H9 (cell line): ENCODE data around the gene CLEC10A. TPM values are rescaled to one million over a fixed set of nuclear protein-coding genes. Genes with fewer than 3 reads are reported as not detected.

ENCODE experiments used
- DNase-seq: peaks from one replicate; pipeline ENCODE4 v3.0.0-alpha.2; 2017
- H2AFZ ChIP-seq: one replicate; pipeline ENCODE4 v1.6.1; 2013; ENCODE audit warnings: mild to moderate bottlenecking, low read length, control low read depth, moderate library complexity
- H2AK5ac ChIP-seq: 2 replicates; pipeline ENCODE4 v1.6.1; 2013; ENCODE audit warnings: low read length, control low read depth, mixed read lengths; ENCODE audit not compliant: insufficient read length
- H2BK120ac ChIP-seq: one replicate; pipeline ENCODE4 v1.6.1; 2013; ENCODE audit warnings: low read depth, mild to moderate bottlenecking, low read length, control low read depth, inconsistent platforms; ENCODE audit not compliant: poor library complexity, severe bottlenecking
- H2BK12ac ChIP-seq: 2 replicates; pipeline ENCODE4 v1.6.1; 2013; ENCODE audit warnings: low read length, control low read depth, mixed read lengths, low read depth; ENCODE audit not compliant: insufficient read length
- H2BK15ac ChIP-seq: 2 replicates; pipeline ENCODE4 v1.6.1; 2013; ENCODE audit warnings: low read depth, low read length, control low read depth
- H2BK20ac ChIP-seq: one replicate; pipeline ENCODE4 v1.6.1; 2013; ENCODE audit warnings: low read depth, mild to moderate bottlenecking, low read length, control low read depth, inconsistent platforms; ENCODE audit not compliant: poor library complexity, severe bottlenecking
- H2BK5ac ChIP-seq: 2 replicates; pipeline ENCODE4 v1.6.1; 2013; ENCODE audit warnings: low read length, control low read depth, mixed read lengths; ENCODE audit not compliant: insufficient read length
- H3K14ac ChIP-seq: 2 replicates; pipeline ENCODE4 v1.6.1; 2013; ENCODE audit warnings: low read length, control low read depth; ENCODE audit not compliant: insufficient read depth
- H3K18ac ChIP-seq: 2 replicates; pipeline ENCODE4 v1.6.1; 2013; ENCODE audit warnings: low read depth, mild to moderate bottlenecking, mixed read lengths, low read length, control low read depth; ENCODE audit not compliant: insufficient read length
- H3K23ac ChIP-seq: 2 replicates; pipeline ENCODE4 v1.6.1; 2013; ENCODE audit warnings: low read length, control low read depth, mixed read lengths, low read depth; ENCODE audit not compliant: insufficient read length
- H3K23me2 ChIP-seq: 2 replicates; pipeline ENCODE4 v1.6.1; 2013; ENCODE audit warnings: low read depth, mild to moderate bottlenecking, mixed read lengths, low read length, control low read depth; ENCODE audit not compliant: insufficient read length, poor library complexity, severe bottlenecking
- H3K27ac ChIP-seq: 2 replicates; pipeline ENCODE4 v1.5.1; 2013; ENCODE audit warnings: low read length, control low read depth, mixed read lengths, low read depth; ENCODE audit not compliant: insufficient read length
- H3K27me3 ChIP-seq: 2 replicates; pipeline ENCODE4 v1.6.1; 2013; ENCODE audit warnings: low read length, control low read depth, inconsistent platforms; ENCODE audit not compliant: insufficient read depth
- H3K4ac ChIP-seq: 2 replicates; pipeline ENCODE4 v1.6.1; 2013; ENCODE audit warnings: low read depth, mild to moderate bottlenecking, control low read depth, inconsistent platforms, low read length, moderate library complexity
- H3K4me1 ChIP-seq: 2 replicates; pipeline ENCODE4 v1.6.1; 2013; ENCODE audit warnings: low read length, control low read depth, inconsistent platforms; ENCODE audit not compliant: insufficient read depth
- H3K4me2 ChIP-seq: 2 replicates; pipeline ENCODE4 v1.6.1; 2013; ENCODE audit warnings: low read length, control low read depth, mixed read lengths; ENCODE audit not compliant: insufficient read length, insufficient read depth
- H3K56ac ChIP-seq: 2 replicates; pipeline ENCODE4 v1.6.1; 2013; ENCODE audit warnings: low read depth, mild to moderate bottlenecking, mixed read lengths, low read length, control low read depth; ENCODE audit not compliant: insufficient read length
- H3K79me1 ChIP-seq: 2 replicates; pipeline ENCODE4 v1.6.1; 2013; ENCODE audit warnings: low read depth, mild to moderate bottlenecking, moderate library complexity, low read length, control low read depth, inconsistent platforms; ENCODE audit not compliant: insufficient read depth, poor library complexity, severe bottlenecking
- H3K79me2 ChIP-seq: 2 replicates; pipeline ENCODE4 v1.6.1; 2013; ENCODE audit warnings: low read length, control low read depth, inconsistent platforms; ENCODE audit not compliant: insufficient read depth
- H3K9ac ChIP-seq: 2 replicates; pipeline ENCODE4 v1.6.1; 2013; ENCODE audit warnings: low read length, control low read depth, mixed read lengths; ENCODE audit not compliant: insufficient read length; ENCODE audit errors: extremely low read depth
- H3K9me3 ChIP-seq: one replicate; pipeline ENCODE4 v1.6.1; 2013; ENCODE audit warnings: low read depth, low read length, inconsistent platforms; ENCODE audit not compliant: control insufficient read depth
- H3T11ph ChIP-seq: one replicate; pipeline ENCODE4 v1.6.1; 2013; ENCODE audit warnings: mild to moderate bottlenecking, low read length, control low read depth, inconsistent platforms
- H4K20me1 ChIP-seq: one replicate; pipeline ENCODE4 v1.6.1; 2013; ENCODE audit not compliant: control insufficient read depth, insufficient read length, insufficient read depth
- H4K5ac ChIP-seq: 2 replicates; pipeline ENCODE4 v1.6.1; 2013; ENCODE audit warnings: low read depth, mild to moderate bottlenecking, mixed read lengths, low read length, control low read depth; ENCODE audit not compliant: insufficient read length
- H4K8ac ChIP-seq: replicated peaks from 2 replicates; pipeline ENCODE4 v1.6.1; 2013; ENCODE audit warnings: low read length, control low read depth, mixed read lengths, low read depth; ENCODE audit not compliant: insufficient read length
- H4K91ac ChIP-seq: 2 replicates; pipeline ENCODE4 v1.6.1; 2013; ENCODE audit warnings: low read depth, mild to moderate bottlenecking, moderate library complexity, mixed read lengths, low read length, control low read depth; ENCODE audit not compliant: insufficient read length
- H3K27ac Mint-ChIP-seq, 3 experiments: 2 replicates in 2 of 3; 3 replicates in 1 of 3; pipeline ENCODE4 v1.8.0; 2020 to 2021; ENCODE audit warnings: mixed read lengths in 3 of 3, mild to moderate bottlenecking in 1 of 3, moderate library complexity in 1 of 3
- H3K27me3 Mint-ChIP-seq: 2 replicates; pipeline ENCODE4 v1.8.0; 2021; ENCODE audit warnings: low read depth, mild to moderate bottlenecking, moderate library complexity, mixed read lengths
- H3K36me3 Mint-ChIP-seq, 3 experiments: 2 replicates in 2 of 3; 3 replicates in 1 of 3; pipeline ENCODE4 v1.8.0; 2020 to 2021; ENCODE audit warnings: low read depth in 3 of 3, mixed read lengths in 3 of 3; ENCODE audit not compliant: insufficient read depth in 1 of 3
- H3K4me1 Mint-ChIP-seq, 2 experiments: 2 replicates each; pipeline ENCODE4 v1.8.0; 2020; ENCODE audit warnings: mixed read lengths in 2 of 2
- H3K4me3 Mint-ChIP-seq, 2 experiments: 2 replicates in 1 of 2; 3 replicates in 1 of 2; pipeline ENCODE4 v1.8.0; 2020 to 2021; ENCODE audit warnings: mild to moderate bottlenecking in 2 of 2, mixed read lengths in 2 of 2, moderate library complexity in 1 of 2
- H3K9me3 Mint-ChIP-seq, 2 experiments: 2 replicates in 1 of 2; 3 replicates in 1 of 2; pipeline ENCODE4 v1.8.0; 2020; ENCODE audit warnings: mild to moderate bottlenecking in 2 of 2, mixed read lengths in 2 of 2, moderate library complexity in 1 of 2
- CTCF ChIP-seq: fragments of 200-600 bp; sonication (generic); conservative IDR thresholded peaks from 3 replicates; pipeline ENCODE4 v1.8.0; 2021; ENCODE audit warnings: antibody characterized with exemption, mild to moderate bottlenecking
- WGBS: extraction: QIAGEN DNeasy Blood & Tissue Kit; methylation state at CpG from one replicate; pipeline ENCODE4 v1.1.7; 2013; ENCODE audit warnings: missing lambda C conversion rate, low lambda C conversion rate, mixed read lengths; ENCODE audit not compliant: insufficient read length; ENCODE audit errors: extremely low coverage; 5-methylcytosine and 5-hydroxymethylcytosine counted together
- total RNA-seq: library from RNA; stranded (reverse); gene quantifications from 2 replicates; pipeline ENCODE4 v1.2.1, GENCODE V29; 2021

CLEC10A gene
- total RNA-seq, 1 experiment from 2014 or later = not detected

- Histone ChIP-seq H4K91ac (no peak overlapping the region), H3K4ac (no peak overlapping the region), H3K23ac (no peak overlapping the region), H3K14ac (no peak overlapping the region), H2BK12ac (no peak overlapping the region), H3K56ac (no peak overlapping the region), H3K9me3 (no peaks in the 10 kb centered on the region), H3K23me2 (no peaks in the 10 kb centered on the region), H2BK20ac (no peak overlapping the region), H3K9ac (no peak overlapping the region), H3K18ac (no peak overlapping the region), H2AFZ (no peak overlapping the region), H3K27me3 (no peaks in the 10 kb centered on the region; the same call in 1 of the 2 replicates), H4K5ac (no peak overlapping the region), H4K20me1 (no peaks in the 10 kb centered on the region), H4K8ac (no peak overlapping the region), H3K4me2 (no peak overlapping the region), H2BK15ac (no peak overlapping the region), H3K4me1 (no peaks in the 10 kb centered on the region; the same call in 1 of the 2 replicates), H2BK120ac (no peak overlapping the region), H2BK5ac (no peak overlapping the region), H2AK5ac (no peak overlapping the region), H3K79me2 (no peaks in the 10 kb centered on the region), H3K27ac (no peak overlapping the region), H3K79me1 (no peaks in the 10 kb centered on the region), H3T11ph (no peak overlapping the region)
- no peaks in the 10 kb centered on the region; the same call in 1 of the 2 replicates for H3K27me3 Mint-ChIP-seq
- peaks cover 0 to 2% (median 0%) of the 10 kb centered on the region in 3 experiments; a peak in 1 of 7 replicates for H3K36me3 Mint-ChIP-seq
- peaks cover 12% of the 10 kb centered on the region in 2 experiments; a peak in 3 of 4 replicates for H3K4me1 Mint-ChIP-seq
- no CpG with 5 or more reads among the region's 9 CpGs for WGBS
- no peak for TF ChIP-seq CTCF
- no peak overlapping the region for H3K4me3 Mint-ChIP-seq
- DNase-seq = no peak
- no peak overlapping the region for H3K27ac Mint-ChIP-seq
- H3K9me3 Mint-ChIP-seq = no peaks in the 10 kb centered on the region; a peak in 1 of 5 replicates
Measured at GRCh38 chr17:7108981-7109380, 28.9 kb upstream of the CLEC10A start.
